ENCODE results near the gene MFRP. TPM values are rescaled to one million over a fixed set of nuclear protein-coding genes. Genes with fewer than 3 reads are reported as not detected.

Gene MFRP
- total RNA-seq, 1 donor from 2014 or later = not detected

DNA sequence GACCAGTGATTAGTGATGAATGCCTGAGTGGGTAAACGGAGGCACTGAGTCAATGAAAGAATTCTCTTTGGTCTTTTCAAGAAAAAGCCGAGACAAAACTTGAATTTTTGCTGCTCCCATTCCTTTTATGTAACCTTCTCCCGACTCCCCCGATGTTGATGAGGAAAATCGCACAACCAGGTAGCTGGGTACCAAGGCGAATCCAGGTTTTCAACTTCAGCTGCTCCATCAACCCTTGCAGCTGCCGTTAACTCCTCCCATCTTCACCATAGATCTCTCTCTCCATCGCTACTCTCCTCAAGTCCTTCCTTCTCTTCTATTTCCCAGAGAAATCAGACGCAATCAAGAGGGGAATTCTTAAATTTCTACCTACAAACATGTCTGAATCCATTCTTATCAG lies 35.6 kb upstream of the MFRP start:
- TF ChIP-seq, protein P1, sequence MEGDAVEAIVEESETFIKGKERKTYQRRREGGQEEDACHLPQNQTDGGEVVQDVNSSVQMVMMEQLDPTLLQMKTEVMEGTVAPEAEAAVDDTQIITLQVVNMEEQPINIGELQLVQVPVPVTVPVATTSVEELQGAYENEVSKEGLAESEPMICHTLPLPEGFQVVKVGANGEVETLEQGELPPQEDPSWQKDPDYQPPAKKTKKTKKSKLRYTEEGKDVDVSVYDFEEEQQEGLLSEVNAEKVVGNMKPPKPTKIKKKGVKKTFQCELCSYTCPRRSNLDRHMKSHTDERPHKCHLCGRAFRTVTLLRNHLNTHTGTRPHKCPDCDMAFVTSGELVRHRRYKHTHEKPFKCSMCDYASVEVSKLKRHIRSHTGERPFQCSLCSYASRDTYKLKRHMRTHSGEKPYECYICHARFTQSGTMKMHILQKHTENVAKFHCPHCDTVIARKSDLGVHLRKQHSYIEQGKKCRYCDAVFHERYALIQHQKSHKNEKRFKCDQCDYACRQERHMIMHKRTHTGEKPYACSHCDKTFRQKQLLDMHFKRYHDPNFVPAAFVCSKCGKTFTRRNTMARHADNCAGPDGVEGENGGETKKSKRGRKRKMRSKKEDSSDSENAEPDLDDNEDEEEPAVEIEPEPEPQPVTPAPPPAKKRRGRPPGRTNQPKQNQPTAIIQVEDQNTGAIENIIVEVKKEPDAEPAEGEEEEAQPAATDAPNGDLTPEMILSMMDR (IDR thresholded peaks at IDR 0.05; ENCODE audit: unreplicated experiment) = no peak
- Mint-ChIP-seq H3K4me3 (no peak overlapping the region), H3K4me1 (peaks cover 13% of the 10 kb centered on the region), H3K27me3 (ENCODE audit: low read depth) (peaks cover 2% of the 10 kb centered on the region), H3K36me3 (no peaks in the 10 kb centered on the region), H3K27ac (no peak overlapping the region), H3K9me3 (no peaks in the 10 kb centered on the region)
- DNase-seq (ENCODE audit: low spot score in 2 of 2, unreplicated experiment in 2 of 2) = no peak

DNA sequence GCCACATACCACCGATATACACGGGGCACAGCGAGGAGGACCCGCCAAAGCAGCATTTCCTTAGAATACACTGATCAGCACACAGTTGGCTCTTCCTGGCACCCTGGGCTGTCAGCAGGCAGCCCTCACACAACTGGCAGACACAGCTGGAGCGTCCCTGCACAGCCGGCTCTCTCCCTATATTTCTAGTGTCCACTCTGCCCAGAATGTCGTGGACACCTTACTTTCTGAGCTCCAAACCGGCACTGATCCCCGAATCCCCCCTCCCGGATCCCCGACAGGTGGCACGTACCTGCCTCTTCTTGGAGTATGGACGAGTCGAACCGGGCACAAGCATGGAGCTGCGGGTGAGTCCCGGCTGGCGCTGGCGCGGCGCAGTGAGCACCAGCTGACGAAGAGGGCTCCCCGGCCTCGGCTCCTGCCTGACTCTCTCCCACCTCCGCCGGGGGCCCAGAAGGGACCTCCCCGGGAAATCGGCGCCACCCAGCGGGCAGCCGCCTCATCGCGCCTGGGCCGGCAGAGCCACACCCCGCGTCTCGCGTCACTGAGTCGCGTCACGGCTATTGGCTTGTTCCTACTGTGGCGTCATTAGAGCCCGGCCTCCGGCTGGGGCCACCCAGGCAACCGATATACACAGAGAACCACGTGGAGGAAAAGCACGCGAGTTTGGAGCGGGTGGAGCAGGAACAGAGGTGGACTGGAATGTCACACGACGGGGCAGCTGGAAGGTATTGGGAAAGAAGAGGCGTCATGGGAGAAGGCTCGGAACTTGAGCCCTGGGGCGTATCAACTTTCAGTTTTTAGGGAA lies 34.9 kb upstream of the MFRP start, which contains the start of gene USP2:
TSS of gene USP2 (minus strand) at position 510 of the 808 bp plus-strand sequence. CDS start 8,210 bp downstream, outside the sequence.
- H3K36me3 Mint-ChIP-seq = no peaks in the 10 kb centered on the region
- H3K4me3 Mint-ChIP-seq = no peak within 1 kb of the TSS
- H3K4me1 Mint-ChIP-seq = peaks cover 17% of the 10 kb centered on the region
- H3K27ac Mint-ChIP-seq = no peak within 1 kb of the TSS
- no peaks in the 10 kb centered on the region for H3K9me3 Mint-ChIP-seq
- DNase-seq (ENCODE audit: low spot score in 2 of 2, unreplicated experiment in 2 of 2) = peak; percentile 96 to 99
- TF ChIP-seq, protein P1 (IDR thresholded peaks at IDR 0.05; ENCODE audit: unreplicated experiment) = peak; percentile 91
- H3K27me3 Mint-ChIP-seq (ENCODE audit: low read depth) = peaks cover 2% of the 10 kb centered on the region

DNA sequence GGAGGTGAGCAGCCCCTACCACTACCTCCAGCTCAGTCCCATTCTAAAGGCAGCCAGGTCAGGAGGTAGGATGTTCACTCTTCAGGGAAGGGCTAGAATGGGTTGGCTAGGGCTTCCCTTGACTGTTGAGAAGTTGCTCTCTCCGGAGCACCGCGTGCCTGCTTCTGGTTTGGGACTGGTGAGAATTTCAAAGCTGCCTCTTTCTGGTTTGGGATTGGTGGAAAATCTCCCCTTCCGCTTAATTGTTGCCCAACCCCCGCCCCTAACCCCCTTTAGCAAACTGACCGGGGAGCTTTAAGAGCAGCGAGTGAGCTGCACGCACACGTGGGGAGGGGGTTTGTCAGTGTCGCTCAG lies 34.3 kb upstream of the MFRP start:
- TF ChIP-seq, protein P1 (IDR thresholded peaks at IDR 0.05; ENCODE audit: unreplicated experiment) = no peak
- Mint-ChIP-seq H3K36me3 (no peaks in the 10 kb centered on the region), H3K4me1 (peaks cover 22% of the 10 kb centered on the region), H3K4me3 (no peak overlapping the region), H3K27me3 (ENCODE audit: low read depth) (peaks cover 2% of the 10 kb centered on the region), H3K27ac (no peak overlapping the region), H3K9me3 (no peaks in the 10 kb centered on the region)
- DNase-seq (ENCODE audit: low spot score in 2 of 2, unreplicated experiment in 2 of 2) = no peak

DNA sequence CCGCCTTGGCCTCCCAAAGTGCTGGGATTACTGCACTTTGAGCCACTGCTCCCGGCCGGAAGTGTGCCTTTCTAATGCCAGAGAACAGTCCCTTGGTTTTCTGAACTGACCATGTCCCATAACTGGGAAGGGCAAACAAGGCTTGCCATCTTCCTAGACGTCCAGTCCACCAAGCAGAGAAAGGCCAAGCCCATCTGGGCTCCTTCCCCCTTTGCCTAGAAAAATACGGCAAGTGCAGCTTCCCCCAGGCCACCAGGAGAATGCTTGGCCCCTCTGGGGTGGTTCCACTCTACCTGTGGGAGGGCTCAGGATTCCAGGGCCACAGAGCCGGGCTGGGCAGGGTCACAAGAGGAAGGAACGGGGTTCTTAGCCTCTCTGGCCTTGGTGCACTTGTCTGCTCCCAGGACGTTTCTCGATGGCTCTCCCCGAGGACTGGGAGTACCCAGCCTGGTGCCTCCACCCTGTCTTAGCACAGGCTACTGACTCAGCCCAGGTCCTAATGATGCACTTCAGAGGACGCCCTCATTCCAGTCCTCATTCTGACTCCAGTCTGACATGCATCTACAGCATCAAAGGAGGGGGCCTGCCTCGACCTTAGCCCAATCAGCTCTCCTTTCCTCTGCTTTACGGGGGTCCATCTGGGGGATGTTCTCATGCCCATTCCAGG lies 33.8 kb upstream of the MFRP start:
- no peaks in the 10 kb centered on the region for H3K9me3 Mint-ChIP-seq
- peaks cover 27% of the 10 kb centered on the region for H3K4me1 Mint-ChIP-seq
- H3K4me3 Mint-ChIP-seq = no peak overlapping the region
- TF ChIP-seq, protein P1 (IDR thresholded peaks at IDR 0.05; ENCODE audit: unreplicated experiment) = no peak
- H3K27ac Mint-ChIP-seq = no peak overlapping the region
- DNase-seq (ENCODE audit: low spot score in 2 of 2, unreplicated experiment in 2 of 2) = no peak
- peaks cover 2% of the 10 kb centered on the region for H3K27me3 Mint-ChIP-seq (ENCODE audit: low read depth)
- no peaks in the 10 kb centered on the region for H3K36me3 Mint-ChIP-seq

DNA sequence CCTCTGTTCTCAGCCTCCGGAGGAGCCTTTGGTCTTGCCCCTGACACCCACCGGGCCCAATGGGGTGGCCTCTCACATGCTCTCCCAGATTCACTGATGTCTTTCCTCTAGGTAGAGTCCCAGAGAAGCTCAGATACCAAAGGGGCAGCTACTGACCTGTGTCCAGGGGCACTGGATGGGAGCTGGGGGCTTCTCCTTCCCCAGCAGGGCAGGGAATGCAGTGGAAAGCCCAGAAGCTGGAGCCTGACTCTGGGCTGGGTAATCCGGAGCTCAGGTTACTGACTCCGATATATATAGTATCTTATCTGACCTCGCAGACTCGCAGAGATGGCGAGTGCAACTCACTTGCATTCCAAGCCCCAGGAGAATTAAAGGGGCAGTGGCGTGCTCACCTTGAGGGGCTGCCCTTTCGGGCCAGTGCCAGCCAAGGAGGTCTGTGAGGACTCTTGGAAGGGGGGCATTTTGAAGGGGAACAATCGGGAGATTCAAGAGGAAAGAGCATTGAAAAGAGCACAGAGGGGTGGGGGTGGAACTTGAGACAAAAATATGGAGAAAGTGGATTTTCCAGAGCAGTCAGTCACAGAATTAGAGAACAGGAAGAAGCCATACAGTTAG lies 32.5 kb upstream of the MFRP start:
- H3K27ac Mint-ChIP-seq = peak overlapping the region; percentile 92
- TF ChIP-seq, protein P1 (IDR thresholded peaks at IDR 0.05; ENCODE audit: unreplicated experiment) = no peak
- peaks cover 2% of the 10 kb centered on the region for H3K27me3 Mint-ChIP-seq (ENCODE audit: low read depth)
- H3K4me3 Mint-ChIP-seq = peak overlapping the region; percentile 50
- no peaks in the 10 kb centered on the region for H3K36me3 Mint-ChIP-seq
- peaks cover 41% of the 10 kb centered on the region for H3K4me1 Mint-ChIP-seq
- H3K9me3 Mint-ChIP-seq = no peaks in the 10 kb centered on the region
- DNase-seq (ENCODE audit: low spot score in 2 of 2, unreplicated experiment in 2 of 2) = no peak

All from mesothelial cell of epicardium (in vitro differentiated cells).